PC-3 (cell line): ENCODE data around the gene SLC6A18.

Experiments
- EZH2 ChIP-seq: fragments of 300-600 bp; sonication (generic); IDR thresholded peaks from one replicate; pipeline ENCODE4 v1.6.1; 2017; ENCODE audit warnings: antibody characterized with exemption, mild to moderate bottlenecking, low read length; ENCODE audit not compliant: unreplicated experiment
- TF ChIP-seq, protein P1 (sequence below): fragments of 300-600 bp; sonication (generic); conservative IDR thresholded peaks from 2 replicates; pipeline ENCODE4 v1.5.1; 2017; ENCODE audit warnings: antibody characterized with exemption, low read depth, mild to moderate bottlenecking, low read length

DNA sequence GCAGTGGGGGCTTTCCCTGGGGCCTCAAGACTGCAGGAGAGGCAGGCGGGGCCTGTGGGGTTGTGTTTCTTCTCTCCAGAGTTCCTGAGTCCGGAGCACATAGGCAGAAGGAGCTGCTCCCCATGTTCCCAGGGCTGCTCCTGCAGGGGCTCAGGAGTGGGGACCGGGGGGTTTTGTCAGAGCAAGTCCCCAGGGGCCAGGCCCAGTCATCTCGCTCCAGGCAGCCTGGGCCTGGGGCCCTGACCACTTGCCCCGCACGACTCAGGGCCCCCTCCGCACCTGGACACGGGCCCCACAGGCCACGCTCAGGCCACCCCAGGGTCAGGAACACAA is 45.8 kb upstream of the SLC6A18 start:
- TF ChIP-seq, protein P1, sequence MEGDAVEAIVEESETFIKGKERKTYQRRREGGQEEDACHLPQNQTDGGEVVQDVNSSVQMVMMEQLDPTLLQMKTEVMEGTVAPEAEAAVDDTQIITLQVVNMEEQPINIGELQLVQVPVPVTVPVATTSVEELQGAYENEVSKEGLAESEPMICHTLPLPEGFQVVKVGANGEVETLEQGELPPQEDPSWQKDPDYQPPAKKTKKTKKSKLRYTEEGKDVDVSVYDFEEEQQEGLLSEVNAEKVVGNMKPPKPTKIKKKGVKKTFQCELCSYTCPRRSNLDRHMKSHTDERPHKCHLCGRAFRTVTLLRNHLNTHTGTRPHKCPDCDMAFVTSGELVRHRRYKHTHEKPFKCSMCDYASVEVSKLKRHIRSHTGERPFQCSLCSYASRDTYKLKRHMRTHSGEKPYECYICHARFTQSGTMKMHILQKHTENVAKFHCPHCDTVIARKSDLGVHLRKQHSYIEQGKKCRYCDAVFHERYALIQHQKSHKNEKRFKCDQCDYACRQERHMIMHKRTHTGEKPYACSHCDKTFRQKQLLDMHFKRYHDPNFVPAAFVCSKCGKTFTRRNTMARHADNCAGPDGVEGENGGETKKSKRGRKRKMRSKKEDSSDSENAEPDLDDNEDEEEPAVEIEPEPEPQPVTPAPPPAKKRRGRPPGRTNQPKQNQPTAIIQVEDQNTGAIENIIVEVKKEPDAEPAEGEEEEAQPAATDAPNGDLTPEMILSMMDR = no peak
- no peak for TF ChIP-seq EZH2
